ACC112 (cell line): ENCODE measurements around the gene KAT6B.

Experiments used
- H2AFZ ChIP-seq: fragments of 200-600 bp; sonication (generic); one replicate; pipeline ENCODE4 v1.6.0; 2017; ENCODE audit warnings: antibody characterized with exemption, low read length; ENCODE audit not compliant: unreplicated experiment
- H3K27ac ChIP-seq: fragments of 200-600 bp; sonication (generic); 2 replicates; pipeline ENCODE4 v1.5.1; 2014; ENCODE audit warnings: low read depth, mild to moderate bottlenecking, antibody characterized with exemption, low read length, moderate library complexity
- H3K27me3 ChIP-seq: fragments of 200-600 bp; sonication (generic); 2 replicates; pipeline ENCODE4 v1.6.1; 2014; ENCODE audit warnings: mild to moderate bottlenecking, antibody characterized with exemption, low read length, moderate library complexity, mixed read lengths; ENCODE audit not compliant: insufficient read depth
- H3K36me3 ChIP-seq: fragments of 200-600 bp; sonication (generic); 2 replicates; pipeline ENCODE4 v1.6.1; 2016; ENCODE audit warnings: mild to moderate bottlenecking, antibody characterized with exemption, low read length, moderate library complexity, mixed read lengths; ENCODE audit not compliant: insufficient read depth
- H3K4me1 ChIP-seq: fragments of 200-600 bp; sonication (generic); one replicate; pipeline ENCODE4 v1.6.1; 2016; ENCODE audit warnings: low read length, mixed read lengths; ENCODE audit not compliant: insufficient read depth, unreplicated experiment, control insufficient read depth
- H3K4me3 ChIP-seq: fragments of 200-600 bp; sonication (generic); 2 replicates; pipeline ENCODE4 v1.5.1; 2014; ENCODE audit warnings: mild to moderate bottlenecking, low read depth, low read length
- H3K79me2 ChIP-seq: fragments of 200-600 bp; sonication (generic); one replicate; pipeline ENCODE4 v1.6.0; 2016; ENCODE audit warnings: low read length; ENCODE audit not compliant: control insufficient read depth, unreplicated experiment, insufficient read depth

Gene KAT6B

GRCh38 chr10:74949843-74950765 is 123.7 kb downstream of the KAT6B start:
- Histone ChIP-seq H3K27me3 (no peaks in the 10 kb centered on the region), H3K27ac (peak overlapping the region; percentile 50), H3K36me3 (no peaks in the 10 kb centered on the region), H3K79me2 (peaks cover 7% of the 10 kb centered on the region), H2AFZ (no peak overlapping the region), H3K4me3 (no peak overlapping the region), H3K4me1 (peaks cover 36% of the 10 kb centered on the region)

GRCh38 chr10:74953214-74953613 is 126.8 kb downstream of the KAT6B start:
- Histone ChIP-seq H3K79me2 (no peaks in the 10 kb centered on the region), H3K4me3 (0 out of 2 replicates have a peak overlapping the region, but pooled peaks have one; percentile 15), H2AFZ (no peak overlapping the region), H3K27me3 (no peaks in the 10 kb centered on the region), H3K27ac (no peak overlapping the region), H3K4me1 (peaks cover 30% of the 10 kb centered on the region), H3K36me3 (no peaks in the 10 kb centered on the region)

- no peak overlapping the region for H2AFZ ChIP-seq
- no peak overlapping the region for H3K4me3 ChIP-seq
- no peaks in the 10 kb centered on the region for H3K36me3 ChIP-seq
- H3K27ac ChIP-seq, result no peak overlapping the region
- no peaks in the 10 kb centered on the region for H3K27me3 ChIP-seq
- H3K79me2 ChIP-seq, result no peaks in the 10 kb centered on the region
- H3K4me1 ChIP-seq, result peaks cover 7% of the 10 kb centered on the region
Observed at GRCh38 chr10:74955796-74956195, 129.4 kb downstream of the KAT6B start.

GRCh38 chr10:74956555-74957111 is 130.2 kb downstream of the KAT6B start:
- Histone ChIP-seq H3K27ac (no peak overlapping the region), H3K79me2 (no peaks in the 10 kb centered on the region), H3K4me1 (peaks cover 7% of the 10 kb centered on the region), H2AFZ (no peak overlapping the region), H3K36me3 (no peaks in the 10 kb centered on the region), H3K27me3 (no peaks in the 10 kb centered on the region), H3K4me3 (no peak overlapping the region)

- no peak overlapping the region for H3K27ac ChIP-seq
Observed at GRCh38 chr10:74957285-74957961, 131.0 kb downstream of the KAT6B start.

DNA sequence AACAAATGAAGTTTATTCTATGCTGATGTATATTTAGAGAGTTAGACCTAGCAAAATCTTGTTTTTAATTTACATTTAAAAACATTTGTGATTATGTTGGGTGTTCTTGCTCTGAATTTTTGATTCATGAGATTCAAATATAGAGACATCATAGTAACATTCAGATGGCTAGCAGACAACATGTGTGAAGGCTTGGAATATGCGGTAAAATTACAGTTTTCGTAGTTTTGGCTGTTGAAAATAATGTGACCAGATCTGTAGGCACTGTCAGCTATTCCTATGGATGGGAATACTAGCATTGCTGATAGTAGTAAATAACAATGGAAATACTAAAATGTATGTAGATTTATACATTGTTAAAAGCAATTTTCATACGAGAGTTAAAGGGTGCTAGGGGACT is 131.9 kb downstream of the KAT6B start:
- no peak overlapping the region for H2AFZ ChIP-seq
- no peaks in the 10 kb centered on the region for H3K27me3 ChIP-seq
- peaks cover 3% of the 10 kb centered on the region for H3K4me1 ChIP-seq
- no peaks in the 10 kb centered on the region for H3K36me3 ChIP-seq
- H3K4me3 ChIP-seq, result no peak overlapping the region
- H3K79me2 ChIP-seq, result no peaks in the 10 kb centered on the region
- H3K27ac ChIP-seq, result no peak overlapping the region

More at GRCh38 chr10:74957285-74957961, 131.0 kb downstream of the KAT6B start:
- H2AFZ ChIP-seq, result no peak overlapping the region
- no peaks in the 10 kb centered on the region for H3K27me3 ChIP-seq
- H3K4me3 ChIP-seq, result no peak overlapping the region
- H3K4me1 ChIP-seq, result peaks cover 7% of the 10 kb centered on the region
- H3K36me3 ChIP-seq, result no peaks in the 10 kb centered on the region
- H3K79me2 ChIP-seq, result no peaks in the 10 kb centered on the region

DNA sequence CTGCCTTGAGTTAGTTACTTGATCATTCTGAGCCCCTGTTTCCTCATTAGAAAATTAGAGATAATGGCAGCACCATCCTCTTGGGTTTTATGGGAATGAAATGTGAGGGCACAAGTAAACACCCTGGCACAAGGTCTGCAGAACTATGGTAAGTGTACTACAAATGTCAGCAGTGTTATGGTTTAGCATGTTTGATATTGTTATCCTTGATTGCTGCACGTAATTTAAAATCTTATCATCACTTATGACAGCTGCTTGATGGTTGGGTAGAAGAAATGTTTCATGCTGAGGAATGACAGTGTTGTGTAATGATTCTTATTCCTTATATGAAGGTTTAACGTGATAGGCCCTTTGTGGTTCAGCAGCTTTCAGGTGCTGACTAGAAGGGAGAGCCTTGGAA is 134.3 kb downstream of the KAT6B start:
- no peak overlapping the region for H2AFZ ChIP-seq
- H3K27me3 ChIP-seq, result no peaks in the 10 kb centered on the region
- no peaks in the 10 kb centered on the region for H3K4me1 ChIP-seq
- H3K4me3 ChIP-seq, result no peak overlapping the region
- H3K36me3 ChIP-seq, result no peaks in the 10 kb centered on the region
- H3K27ac ChIP-seq, result no peak overlapping the region
- H3K79me2 ChIP-seq, result no peaks in the 10 kb centered on the region

DNA sequence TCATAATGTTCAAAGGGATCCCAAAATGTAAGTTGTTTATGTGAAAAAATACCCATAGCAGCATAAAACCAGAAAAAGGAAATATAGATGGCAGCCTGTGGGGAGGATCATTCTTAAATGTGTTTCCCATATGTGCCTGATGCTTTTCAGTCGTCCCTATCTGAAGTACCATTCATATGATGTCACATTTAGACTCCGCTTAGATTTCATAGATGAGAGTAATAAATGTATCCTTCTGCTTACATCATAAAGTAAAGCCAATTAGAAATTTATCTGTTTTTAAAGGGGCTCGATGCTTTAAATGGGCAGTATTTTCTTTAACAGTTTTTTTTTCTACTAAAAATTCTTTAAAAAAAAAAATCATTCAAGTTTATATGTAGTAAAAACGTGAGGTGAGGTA is 136.1 kb downstream of the KAT6B start:
- H3K27ac ChIP-seq, result no peak overlapping the region
- no peak overlapping the region for H3K4me3 ChIP-seq
- no peaks in the 10 kb centered on the region for H3K4me1 ChIP-seq
- H3K27me3 ChIP-seq, result no peaks in the 10 kb centered on the region
- H2AFZ ChIP-seq, result no peak overlapping the region
- no peaks in the 10 kb centered on the region for H3K36me3 ChIP-seq
- H3K79me2 ChIP-seq, result no peaks in the 10 kb centered on the region

GRCh38 chr10:74963549-74963948 is 137.1 kb downstream of the KAT6B start:
- Histone ChIP-seq H3K4me3 (no peak overlapping the region), H3K27me3 (no peaks in the 10 kb centered on the region), H3K27ac (no peak overlapping the region), H3K4me1 (peaks cover 1% of the 10 kb centered on the region), H3K79me2 (no peaks in the 10 kb centered on the region), H2AFZ (no peak overlapping the region), H3K36me3 (no peaks in the 10 kb centered on the region)

DNA sequence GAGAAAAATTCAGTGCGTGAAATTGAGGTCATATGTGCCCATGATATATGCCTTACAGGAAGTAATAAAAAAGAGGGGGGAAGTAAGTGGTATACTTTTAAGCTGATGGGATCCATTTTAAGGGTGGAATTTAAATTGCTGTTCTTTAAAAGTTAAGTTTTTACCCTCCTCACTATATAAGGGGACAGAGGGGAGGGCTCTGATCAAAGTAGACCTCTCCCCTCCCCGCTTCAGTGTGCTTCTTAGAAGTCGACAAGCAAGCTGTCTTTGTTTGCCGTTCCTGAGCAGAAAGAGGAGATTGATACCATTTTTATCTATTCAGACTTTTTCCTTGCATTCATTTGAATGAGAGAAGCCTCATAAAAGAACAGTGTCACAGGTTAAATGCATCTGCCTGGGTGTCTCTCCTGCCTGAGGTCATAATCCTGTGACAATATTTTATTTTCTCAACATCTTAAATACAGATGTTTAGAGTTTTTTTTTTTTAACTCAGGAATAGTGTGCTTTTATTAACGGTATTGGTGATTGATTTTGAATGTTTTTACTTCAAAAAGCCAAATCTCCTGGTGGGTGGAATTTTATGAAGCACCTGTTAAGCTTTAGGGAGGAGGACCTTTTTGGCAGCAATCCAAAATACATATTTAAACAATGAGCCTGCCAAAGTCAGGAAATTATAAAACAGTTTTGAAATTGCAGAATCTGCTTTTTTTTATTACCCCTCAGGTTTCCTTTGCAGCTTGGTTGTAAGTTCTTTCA is 141.7 kb downstream of the KAT6B start:
- Histone ChIP-seq H3K27me3 (no peaks in the 10 kb centered on the region), H3K36me3 (no peaks in the 10 kb centered on the region), H2AFZ (no peak overlapping the region), H3K4me3 (no peak overlapping the region), H3K27ac (no peak overlapping the region), H3K79me2 (no peaks in the 10 kb centered on the region), H3K4me1 (peaks cover 4% of the 10 kb centered on the region)
